DOHH2 (cell line): ENCODE measurements around the gene LPCAT2.

Experiments used
- H3F3A ChIP-seq: fragments of 200-600 bp; sonication (generic), shearing (Covaris generic); 2 replicates; pipeline ENCODE4 v1.6.0; 2016; ENCODE audit warnings: antibody characterized with exemption, mild to moderate bottlenecking; ENCODE audit not compliant: control insufficient read depth, insufficient read depth
- H3K27ac ChIP-seq: fragments of 200-600 bp; sonication (generic); 2 replicates; pipeline ENCODE4 v1.5.1; 2014; ENCODE audit warnings: low read depth, mild to moderate bottlenecking, low read length, moderate library complexity
- H3K27me3 ChIP-seq: fragments of 200-600 bp; sonication (generic); 2 replicates; pipeline ENCODE4 v1.6.1; 2014; ENCODE audit warnings: mild to moderate bottlenecking, low read length, mixed read lengths; ENCODE audit not compliant: control insufficient read depth
- H3K36me3 ChIP-seq: fragments of 200-600 bp; sonication (generic); 2 replicates; pipeline ENCODE4 v1.6.1; 2014; ENCODE audit warnings: mild to moderate bottlenecking, low read length, moderate library complexity, mixed read lengths; ENCODE audit not compliant: control insufficient read depth
- H3K4me1 ChIP-seq: fragments of 200-600 bp; sonication (generic); 2 replicates; pipeline ENCODE4 v1.6.1; 2014; ENCODE audit warnings: mild to moderate bottlenecking, low read length, mixed read lengths; ENCODE audit not compliant: control insufficient read depth
- H3K4me2 ChIP-seq: fragments of 200-600 bp; sonication (generic); 2 replicates; pipeline ENCODE4 v1.6.0; 2014; ENCODE audit warnings: mild to moderate bottlenecking, low read length, moderate library complexity
- H3K4me3 ChIP-seq: fragments of 200-600 bp; sonication (generic); 2 replicates; pipeline ENCODE4 v1.5.1; 2014; ENCODE audit warnings: mild to moderate bottlenecking, low read length, mixed read lengths
- H3K79me2 ChIP-seq: fragments of 200-600 bp; sonication (generic); 2 replicates; pipeline ENCODE4 v1.6.1; 2014; ENCODE audit warnings: mild to moderate bottlenecking, low read length, mixed read lengths; ENCODE audit not compliant: control insufficient read depth
- H3K9me2 ChIP-seq: fragments of 200-600 bp; sonication (generic); replicated peaks from 2 replicates; pipeline ENCODE4 v1.6.1; 2014; ENCODE audit warnings: mild to moderate bottlenecking, low read length, mixed read lengths; ENCODE audit not compliant: control insufficient read depth
- H3K9me3 ChIP-seq: fragments of 200-600 bp; sonication (generic); 2 replicates; pipeline ENCODE4 v1.6.1; 2014; ENCODE audit warnings: antibody characterized with exemption, low read length, mixed read lengths; ENCODE audit not compliant: control insufficient read depth, insufficient read depth
- H4K20me1 ChIP-seq: fragments of 200-600 bp; sonication (generic); 2 replicates; pipeline ENCODE4 v1.6.0; 2014; ENCODE audit warnings: low read depth, mild to moderate bottlenecking, antibody characterized with exemption, low read length, moderate library complexity; ENCODE audit not compliant: control insufficient read depth, insufficient read depth
- CTCF ChIP-seq: fragments of 200-600 bp; sonication (generic); IDR thresholded peaks from one replicate; pipeline ENCODE4 v1.5.1; 2014; ENCODE audit warnings: antibody characterized with exemption, mild to moderate bottlenecking, low read depth, low read length; ENCODE audit not compliant: poor library complexity, severe bottlenecking
- EZH2phosphoT487 ChIP-seq: fragments of 200-600 bp; sonication (generic); IDR thresholded peaks from 2 replicates; pipeline ENCODE4 v1.6.1; 2017; ENCODE audit warnings: borderline replicate concordance, mild to moderate bottlenecking, antibody characterized with exemption, low read length, moderate library complexity, mixed read lengths

LPCAT2 gene

GRCh38 chr16:55495616-55496289 is 13.1 kb upstream of the LPCAT2 start:
- TF ChIP-seq CTCF (no peak), EZH2phosphoT487 (no peak)
- H3K36me3 ChIP-seq, result no peaks in the 10 kb centered on the region
- H3K27me3 ChIP-seq, result 0 out of 2 replicates have a peak, but pooled peaks cover 2% of the 10 kb centered on the region
- H3K4me2 ChIP-seq, result no peak overlapping the region
- H3K9me2 ChIP-seq, result no peaks in the 10 kb centered on the region
- no peak overlapping the region for H3K4me3 ChIP-seq
- H3K4me1 ChIP-seq, result no peaks in the 10 kb centered on the region
- H3K9me3 ChIP-seq, result no peaks in the 10 kb centered on the region
- H4K20me1 ChIP-seq, result no peaks in the 10 kb centered on the region
- H3F3A ChIP-seq, result no peaks in the 10 kb centered on the region
- H3K27ac ChIP-seq, result no peak overlapping the region
- no peaks in the 10 kb centered on the region for H3K79me2 ChIP-seq

GRCh38 chr16:55496509-55497145 is 12.2 kb upstream of the LPCAT2 start:
- Histone ChIP-seq H3K79me2 (no peaks in the 10 kb centered on the region), H3K4me1 (no peaks in the 10 kb centered on the region), H3K9me2 (no peaks in the 10 kb centered on the region), H3K4me3 (no peak overlapping the region), H3K9me3 (no peaks in the 10 kb centered on the region), H3F3A (no peaks in the 10 kb centered on the region), H3K4me2 (no peak overlapping the region), H4K20me1 (no peaks in the 10 kb centered on the region), H3K27me3 (0 out of 2 replicates have a peak, but pooled peaks cover 2% of the 10 kb centered on the region), H3K27ac (no peak overlapping the region), H3K36me3 (no peaks in the 10 kb centered on the region)
- TF ChIP-seq CTCF (no peak), EZH2phosphoT487 (no peak)

GRCh38 chr16:55497558-55497957 is 11.3 kb upstream of the LPCAT2 start:
- no peaks in the 10 kb centered on the region for H4K20me1 ChIP-seq
- H3K9me3 ChIP-seq, result no peaks in the 10 kb centered on the region
- H3K27me3 ChIP-seq, result 0 out of 2 replicates have a peak, but pooled peaks cover 2% of the 10 kb centered on the region
- no peaks in the 10 kb centered on the region for H3K4me1 ChIP-seq
- H3F3A ChIP-seq, result no peaks in the 10 kb centered on the region
- no peak overlapping the region for H3K27ac ChIP-seq
- H3K4me2 ChIP-seq, result no peak overlapping the region
- no peaks in the 10 kb centered on the region for H3K79me2 ChIP-seq
- H3K36me3 ChIP-seq, result no peaks in the 10 kb centered on the region
- H3K9me2 ChIP-seq, result no peaks in the 10 kb centered on the region
- no peak overlapping the region for H3K4me3 ChIP-seq
- TF ChIP-seq EZH2phosphoT487, result no peak
- no peak for TF ChIP-seq CTCF
